Mesothelial cell of epicardium (in vitro differentiated cells): ENCODE results near the gene CALR3. TPM values are rescaled to one million over a fixed set of nuclear protein-coding genes. Genes with fewer than 3 reads are reported as not detected.
A peak's percentile ranks its signal among the peaks of the same experiment; 100 is the strongest.

Source experiments
- DNase-seq, 2 experiments: peaks; one replicate each; pipeline ENCODE4 v3.0.0; 2021; ENCODE audit warnings: low spot score in 2 of 2; ENCODE audit not compliant: unreplicated experiment in 2 of 2
- H3K27ac Mint-ChIP-seq: 2 replicates; pipeline ENCODE4 v1.8.0; 2021; ENCODE audit warnings: mixed read lengths
- H3K27me3 Mint-ChIP-seq: 2 replicates; pipeline ENCODE4 v1.8.0; 2021; ENCODE audit warnings: low read depth, mixed read lengths
- H3K36me3 Mint-ChIP-seq: 2 replicates; pipeline ENCODE4 v1.8.0; 2021; ENCODE audit warnings: mixed read lengths
- H3K4me1 Mint-ChIP-seq: 2 replicates; pipeline ENCODE4 v1.8.0; 2021; ENCODE audit warnings: mixed read lengths
- H3K4me3 Mint-ChIP-seq: 2 replicates; pipeline ENCODE4 v1.8.0; 2021; ENCODE audit warnings: mild to moderate bottlenecking, moderate library complexity, mixed read lengths
- H3K9me3 Mint-ChIP-seq: 2 replicates; pipeline ENCODE4 v1.8.0; 2021; ENCODE audit warnings: mixed read lengths
- total RNA-seq: library from RNA; stranded (reverse); gene quantifications from 3 replicates; pipeline ENCODE4 v1.2.1, GENCODE V29; 2021
- TF ChIP-seq, protein P1 (sequence below): fragments of 200-600 bp; sonication (generic); IDR thresholded peaks from one replicate; pipeline ENCODE4 v1.5.0; 2021; ENCODE audit warnings: antibody characterized with exemption; ENCODE audit not compliant: unreplicated experiment

CALR3 gene
- total RNA-seq, 1 donor from 2014 or later, result not detected

DNA sequence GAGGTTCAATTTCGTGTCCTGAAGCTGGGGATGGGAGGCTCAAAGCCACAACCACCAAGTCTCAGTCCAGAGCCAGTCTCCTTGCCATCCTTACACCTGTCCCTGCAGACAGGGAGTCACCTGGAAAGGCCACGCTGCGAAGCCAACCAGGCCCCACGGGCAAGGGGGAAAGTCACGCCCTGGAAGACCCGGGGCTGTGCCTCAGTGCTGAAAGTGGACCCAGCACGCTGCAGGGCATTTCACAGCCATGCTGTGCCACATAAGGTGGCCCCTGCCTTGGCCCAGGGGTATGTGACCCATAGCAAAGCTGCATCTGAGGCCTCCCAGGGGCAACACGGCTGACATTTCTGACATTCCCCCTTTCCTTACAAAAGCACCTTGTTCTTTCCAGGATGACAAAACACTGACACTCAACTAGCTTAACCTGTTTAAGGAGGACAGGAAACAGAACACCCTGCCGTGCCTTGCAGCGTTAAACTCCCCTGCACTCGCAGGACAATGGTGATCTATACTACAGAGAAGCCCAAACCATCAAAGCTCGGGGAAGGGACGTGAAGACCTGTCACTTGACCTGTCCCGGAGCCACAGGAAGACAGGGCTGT, 31.5 kb upstream of the CALR3 start:
- H3K27ac Mint-ChIP-seq, result peak overlapping the region; percentile 47
- no peak for DNase-seq
- H3K27me3 Mint-ChIP-seq, result no peaks in the 10 kb centered on the region
- peaks cover 20% of the 10 kb centered on the region for H3K36me3 Mint-ChIP-seq
- peaks cover 3% of the 10 kb centered on the region for H3K4me1 Mint-ChIP-seq
- TF ChIP-seq, protein P1, sequence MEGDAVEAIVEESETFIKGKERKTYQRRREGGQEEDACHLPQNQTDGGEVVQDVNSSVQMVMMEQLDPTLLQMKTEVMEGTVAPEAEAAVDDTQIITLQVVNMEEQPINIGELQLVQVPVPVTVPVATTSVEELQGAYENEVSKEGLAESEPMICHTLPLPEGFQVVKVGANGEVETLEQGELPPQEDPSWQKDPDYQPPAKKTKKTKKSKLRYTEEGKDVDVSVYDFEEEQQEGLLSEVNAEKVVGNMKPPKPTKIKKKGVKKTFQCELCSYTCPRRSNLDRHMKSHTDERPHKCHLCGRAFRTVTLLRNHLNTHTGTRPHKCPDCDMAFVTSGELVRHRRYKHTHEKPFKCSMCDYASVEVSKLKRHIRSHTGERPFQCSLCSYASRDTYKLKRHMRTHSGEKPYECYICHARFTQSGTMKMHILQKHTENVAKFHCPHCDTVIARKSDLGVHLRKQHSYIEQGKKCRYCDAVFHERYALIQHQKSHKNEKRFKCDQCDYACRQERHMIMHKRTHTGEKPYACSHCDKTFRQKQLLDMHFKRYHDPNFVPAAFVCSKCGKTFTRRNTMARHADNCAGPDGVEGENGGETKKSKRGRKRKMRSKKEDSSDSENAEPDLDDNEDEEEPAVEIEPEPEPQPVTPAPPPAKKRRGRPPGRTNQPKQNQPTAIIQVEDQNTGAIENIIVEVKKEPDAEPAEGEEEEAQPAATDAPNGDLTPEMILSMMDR, result no peak
- no peaks in the 10 kb centered on the region for H3K9me3 Mint-ChIP-seq
- no peak overlapping the region for H3K4me3 Mint-ChIP-seq

DNA sequence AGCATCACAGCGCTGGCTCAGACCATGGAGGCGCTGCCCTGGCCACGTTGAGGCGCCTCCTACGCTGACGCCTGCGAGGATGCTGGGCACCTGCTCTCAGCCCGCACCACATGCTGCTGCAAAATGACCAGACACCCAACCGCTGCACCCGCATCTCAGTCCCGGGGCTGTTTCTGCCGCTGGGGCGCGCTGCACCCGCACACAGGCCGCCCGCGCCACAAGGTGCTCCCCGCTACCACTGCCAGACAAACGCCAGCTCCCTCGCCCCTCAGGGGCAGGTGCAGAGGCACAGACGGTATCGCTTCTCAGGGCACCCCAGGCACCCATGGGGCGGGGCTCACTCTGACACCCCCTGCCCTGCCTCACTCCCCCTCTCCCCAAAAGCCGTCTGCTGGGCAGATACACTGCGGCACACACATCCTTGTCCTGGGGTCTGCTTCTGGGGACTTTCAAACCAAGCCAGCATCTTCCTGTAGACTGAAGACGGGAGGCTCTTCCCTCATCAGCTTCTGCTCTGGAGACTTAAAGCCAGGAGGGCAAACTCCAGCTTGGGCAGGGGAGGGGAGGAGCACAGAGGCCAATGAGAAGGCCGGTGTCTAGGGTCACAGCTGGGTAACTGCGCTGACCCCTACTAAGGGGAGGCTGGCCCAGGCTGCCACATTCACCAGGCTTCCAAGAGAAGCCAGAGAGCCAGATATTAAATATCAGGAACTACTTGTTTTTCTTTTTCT, 29.9 kb upstream of the CALR3 start:
- Mint-ChIP-seq H3K27me3 (no peaks in the 10 kb centered on the region), H3K4me1 (peaks cover 3% of the 10 kb centered on the region), H3K9me3 (no peaks in the 10 kb centered on the region), H3K4me3 (no peak overlapping the region), H3K36me3 (peaks cover 13% of the 10 kb centered on the region), H3K27ac (no peak overlapping the region)
- DNase-seq, result no peak
- TF ChIP-seq, protein P1, result no peak

DNA sequence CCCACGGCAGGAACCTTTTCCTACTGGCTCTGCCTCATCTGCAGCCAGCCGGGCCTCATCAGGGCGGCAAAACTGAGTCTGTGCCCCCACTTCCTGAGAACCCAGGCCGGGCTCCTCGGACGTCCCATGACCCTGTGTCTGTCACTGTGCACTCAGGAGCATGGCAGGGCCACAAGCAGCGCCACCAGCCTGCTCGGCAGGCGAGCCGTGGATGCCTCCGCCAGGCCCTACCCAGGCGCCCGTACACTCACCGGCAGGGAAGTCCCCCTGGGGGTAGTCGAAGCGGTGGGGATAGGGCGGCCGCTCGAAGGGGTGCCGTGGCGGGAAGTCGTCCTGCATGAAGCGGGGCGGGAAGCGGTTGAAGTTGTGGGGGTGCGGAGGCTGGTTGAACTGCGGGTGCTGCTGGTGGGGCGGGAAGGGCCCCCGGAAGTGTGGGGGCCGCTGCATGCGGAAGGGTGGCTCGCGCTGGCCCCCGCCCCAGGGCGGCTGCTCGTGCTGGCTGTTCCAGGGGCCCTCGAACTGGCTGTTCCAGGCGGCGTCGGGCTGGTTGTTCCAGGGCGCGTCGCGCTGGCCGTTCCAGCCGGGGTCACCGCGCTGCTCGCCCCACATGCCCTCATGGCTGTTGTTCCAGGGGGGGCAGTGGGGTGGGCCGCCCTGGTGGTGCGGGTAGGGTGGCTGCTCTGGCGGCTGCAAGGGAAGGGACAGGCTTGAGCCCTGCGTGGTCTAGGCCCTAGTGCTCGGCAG, 29.2 kb upstream of the CALR3 start:
- peaks cover 18% of the 10 kb centered on the region for H3K36me3 Mint-ChIP-seq
- no peak overlapping the region for H3K4me3 Mint-ChIP-seq
- no peak overlapping the region for H3K27ac Mint-ChIP-seq
- TF ChIP-seq, protein P1, result no peak
- H3K27me3 Mint-ChIP-seq, result no peaks in the 10 kb centered on the region
- peaks cover 3% of the 10 kb centered on the region for H3K4me1 Mint-ChIP-seq
- DNase-seq, result no peak
- no peaks in the 10 kb centered on the region for H3K9me3 Mint-ChIP-seq

DNA sequence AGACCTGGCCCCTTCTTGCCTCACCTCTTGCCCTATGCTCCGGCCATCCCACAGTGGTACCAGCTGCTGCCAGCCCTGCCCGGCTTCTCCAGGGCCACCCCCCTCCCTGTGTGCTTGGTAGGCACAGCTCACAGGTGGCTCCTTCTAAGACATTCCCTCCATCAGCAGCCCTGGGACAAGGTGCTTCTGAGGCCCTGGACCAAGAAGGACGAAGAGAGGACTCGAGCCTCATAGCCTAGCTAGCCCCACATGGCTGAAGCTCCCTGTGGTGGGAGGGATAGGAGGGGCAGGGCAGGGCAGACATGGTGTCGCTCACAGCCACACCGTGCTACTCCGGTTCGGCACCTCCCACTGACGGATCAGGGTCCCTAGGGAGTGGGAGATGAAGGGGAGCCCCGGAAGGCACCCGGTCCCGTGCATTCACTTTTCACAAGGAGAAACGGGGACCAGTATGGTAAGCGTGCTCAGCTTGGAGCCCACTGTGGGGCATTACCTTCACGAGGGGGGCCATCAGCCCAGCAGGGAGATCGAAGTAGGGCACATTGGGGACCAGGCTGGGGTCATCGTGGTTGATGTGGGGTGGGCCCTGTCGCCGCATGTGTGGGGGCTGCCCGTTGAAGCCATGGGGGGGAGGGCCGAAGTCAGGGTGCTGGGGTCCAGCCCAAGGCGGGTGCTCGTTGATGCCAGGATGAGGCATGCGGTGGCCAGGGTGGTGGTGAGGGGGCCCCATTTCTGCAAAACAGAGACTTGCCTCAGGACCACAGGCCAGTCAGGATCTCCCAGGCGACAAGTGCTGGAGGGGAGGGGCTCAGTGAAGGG, 26.8 kb upstream of the CALR3 start:
- Mint-ChIP-seq H3K4me1 (peaks cover 2% of the 10 kb centered on the region), H3K4me3 (no peak overlapping the region), H3K27me3 (no peaks in the 10 kb centered on the region), H3K27ac (no peak overlapping the region), H3K9me3 (no peaks in the 10 kb centered on the region), H3K36me3 (peaks cover 33% of the 10 kb centered on the region)
- TF ChIP-seq, protein P1, result no peak
- no peak for DNase-seq

DNA sequence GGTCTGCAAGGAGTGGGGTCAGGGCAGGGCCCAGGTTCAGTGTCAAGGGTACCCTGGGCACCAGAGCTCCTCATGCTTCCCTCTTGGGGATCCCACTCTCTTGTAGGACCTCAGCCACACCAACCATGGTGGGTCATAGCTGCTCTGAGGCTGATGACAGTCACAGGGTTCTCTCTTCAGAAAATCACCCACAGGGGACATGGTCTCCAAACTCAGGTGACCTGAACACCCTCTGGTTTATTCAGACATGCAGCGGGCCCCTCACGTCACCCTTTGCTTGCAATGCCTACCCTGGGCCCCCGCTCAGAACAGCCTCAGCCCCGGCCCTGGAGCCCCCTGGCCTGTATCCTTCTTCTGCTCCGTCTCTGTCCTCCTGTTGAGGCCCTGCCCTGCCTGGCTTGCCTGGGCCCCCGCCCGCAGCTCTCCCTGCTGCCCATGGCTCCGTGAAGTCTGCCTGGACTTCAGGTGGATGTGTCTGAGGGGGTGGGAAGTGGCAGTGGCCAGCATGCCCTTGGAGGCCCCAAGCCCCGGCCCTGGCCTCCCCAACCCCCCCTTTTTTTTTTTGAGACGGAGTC, 25.8 kb upstream of the CALR3 start:
- Mint-ChIP-seq H3K36me3 (peaks cover 33% of the 10 kb centered on the region), H3K27me3 (no peaks in the 10 kb centered on the region), H3K4me1 (no peaks in the 10 kb centered on the region), H3K9me3 (no peaks in the 10 kb centered on the region), H3K4me3 (no peak overlapping the region), H3K27ac (no peak overlapping the region)
- DNase-seq, result no peak
- TF ChIP-seq, protein P1, result no peak
